ENCODE results near the gene ZBTB18.

GRCh38 chr1:244027491-244028145, 23.5 kb upstream of the ZBTB18 start:
- TF ChIP-seq CTCF (IDR thresholded peaks at IDR 0.05) (no peak), POLR2A (IDR thresholded peaks at IDR 0.05) (no peak), POLR2AphosphoS5 (IDR thresholded peaks at IDR 0.05) (no peak)
